Muscle of arm (tissue), 12 donors: ENCODE measurements around the gene KRTAP9-3. TPM values are rescaled to one million over a fixed set of nuclear protein-coding genes. Genes with fewer than 3 reads are reported as not detected.
"Not testable (repeated sequence)": the region's sequence is repeated elsewhere in the genome, so short reads cannot be mapped to it uniquely, and the experiment has no call there.

Experiments used
- DNase-seq: peaks from one replicate; pipeline ENCODE4 v3.0.0-alpha.2; 2013
- polyA plus RNA-seq, 12 donors: library from polyadenylated mRNA; unstranded; fragments of 120-200 nt; gene quantifications; one replicate each; pipeline ENCODE4 v1.2.1, GENCODE V29; 2013; ENCODE audit not compliant: insufficient read length in 12 of 12

The KRTAP9-3 gene
- polyA plus RNA-seq, 12 donors: not detected

- DNase-seq: not testable (repeated sequence)
These were observed 17.5 kb downstream of the KRTAP9-3 start, which contains the start of gene KRTAP9-4 for GRCh38 chr17:41249637-41250240. Gene KRTAP9-4 (plus strand): TSS chr17:41249687. CDS start chr17:41249721, 34 bp downstream.

GRCh38 chr17:41251261-41251660 lies 19.0 kb downstream of the KRTAP9-3 start:
- no peak for DNase-seq

GRCh38 chr17:41254861-41255260 lies 22.6 kb downstream of the KRTAP9-3 start:
- DNase-seq: no peak

- DNase-seq: not testable (repeated sequence)
These were observed 23.4 kb downstream of the KRTAP9-3 start, which contains the start of gene KRTAP9-9 for GRCh38 chr17:41255381-41256290. Gene KRTAP9-9 (plus strand): TSS chr17:41255384.

GRCh38 chr17:41256291-41256685 lies 24.0 kb downstream of the KRTAP9-3 start:
- no peak for DNase-seq

GRCh38 chr17:41258406-41258805 lies 26.2 kb downstream of the KRTAP9-3 start:
- no peak for DNase-seq

GRCh38 chr17:41263212-41263611 lies 31.0 kb downstream of the KRTAP9-3 start:
- no peak for DNase-seq

GRCh38 chr17:41264599-41264998 lies 32.4 kb downstream of the KRTAP9-3 start:
- DNase-seq: no peak

GRCh38 chr17:41265078-41265477 lies 32.8 kb downstream of the KRTAP9-3 start, which contains the start of gene KRTAP9-6:
Gene KRTAP9-6 (plus strand): TSS chr17:41265378. CDS start chr17:41265378, 0 bp downstream.
- no peak for DNase-seq

GRCh38 chr17:41267711-41268110 lies 35.5 kb downstream of the KRTAP9-3 start:
- no peak for DNase-seq

- DNase-seq: not testable (repeated sequence)
These were observed 39.1 kb downstream of the KRTAP9-3 start for GRCh38 chr17:41271323-41271722.

- DNase-seq: no peak
These were observed 39.6 kb downstream of the KRTAP9-3 start for GRCh38 chr17:41271858-41272257.

GRCh38 chr17:41275648-41276190 lies 43.5 kb downstream of the KRTAP9-3 start, which contains the start of gene KRTAP9-7:
Gene KRTAP9-7 (plus strand): TSS chr17:41275698. CDS start chr17:41275698, 0 bp downstream.
- not testable (repeated sequence) for DNase-seq

- DNase-seq: no peak
These were observed 46.1 kb downstream of the KRTAP9-3 start for GRCh38 chr17:41278176-41278955.

Other genes with a start within 250 kb of the KRTAP9-3 start
- gene KRT40, start 248.1 kb upstream of the KRTAP9-3 start, polyA plus RNA-seq: 10 to 100 TPM in 5 of 12 donors, 1 to 10 TPM in 5, not detected in 2; 3.1 to 16.4 (median 11.0) TPM
- gene KRTAP3-3, start 238.3 kb upstream of the KRTAP9-3 start, polyA plus RNA-seq: not detected
- 1 to 10 TPM in 4 of 12 donors, under 1 TPM in 5, not detected in 3; 0.22 to 1.4 (median 0.86) TPM for gene KRTAP3-2, start 232.5 kb upstream of the KRTAP9-3 start, polyA plus RNA-seq
- not detected for gene KRTAP3-1, start 223.3 kb upstream of the KRTAP9-3 start, polyA plus RNA-seq
- not detected for gene KRTAP1-5, start 205.2 kb upstream of the KRTAP9-3 start, polyA plus RNA-seq
- gene KRTAP1-4, start 202.3 kb upstream of the KRTAP9-3 start, polyA plus RNA-seq: not detected
- gene KRTAP1-3, start 197.6 kb upstream of the KRTAP9-3 start, polyA plus RNA-seq: not detected
- gene KRTAP1-1, start 191.0 kb upstream of the KRTAP9-3 start, polyA plus RNA-seq: not detected
- gene KRTAP2-1, start 185.1 kb upstream of the KRTAP9-3 start, polyA plus RNA-seq: not detected
- not detected for gene KRTAP2-2, start 177.2 kb upstream of the KRTAP9-3 start, polyA plus RNA-seq
- gene KRTAP2-3, start 172.3 kb upstream of the KRTAP9-3 start, polyA plus RNA-seq: under 1 TPM in 2 of 12 donors, not detected in 10; 0.49 to 0.57 TPM
- gene KRTAP2-4, start 166.6 kb upstream of the KRTAP9-3 start, polyA plus RNA-seq: not detected
- not detected for gene KRTAP4-7, start 148.3 kb upstream of the KRTAP9-3 start, polyA plus RNA-seq
- not detected for gene KRTAP4-8, start 134.3 kb upstream of the KRTAP9-3 start, polyA plus RNA-seq
- gene KRTAP4-16, start 130.2 kb upstream of the KRTAP9-3 start, polyA plus RNA-seq: not detected
- not detected for gene KRTAP4-9, start 127.1 kb upstream of the KRTAP9-3 start, polyA plus RNA-seq
- gene KRTAP4-11, start 114.1 kb upstream of the KRTAP9-3 start, polyA plus RNA-seq: not detected
- not detected for gene KRTAP4-12, start 108.3 kb upstream of the KRTAP9-3 start, polyA plus RNA-seq
- not detected for gene KRTAP4-6, start 91.9 kb upstream of the KRTAP9-3 start, polyA plus RNA-seq
- not detected for gene KRTAP4-5, start 82.6 kb upstream of the KRTAP9-3 start, polyA plus RNA-seq
- gene KRTAP4-4, start 71.7 kb upstream of the KRTAP9-3 start, polyA plus RNA-seq: not detected
- not detected for gene KRTAP4-3, start 64.2 kb upstream of the KRTAP9-3 start, polyA plus RNA-seq
- not detected for gene KRTAP4-2, start 54.2 kb upstream of the KRTAP9-3 start, polyA plus RNA-seq
- not detected for gene KRTAP4-1, start 47.5 kb upstream of the KRTAP9-3 start, polyA plus RNA-seq
- not detected for gene KRTAP9-1, start 42.6 kb upstream of the KRTAP9-3 start, polyA plus RNA-seq
- not detected for gene KRTAP9-2, start 5.8 kb upstream of the KRTAP9-3 start, polyA plus RNA-seq
- not detected for gene KRTAP9-8, start 5.5 kb downstream of the KRTAP9-3 start, polyA plus RNA-seq
- not detected for gene KRTAP9-4, start 17.2 kb downstream of the KRTAP9-3 start, polyA plus RNA-seq
- not detected for gene KRTAP9-9, start 22.9 kb downstream of the KRTAP9-3 start, polyA plus RNA-seq
- gene KRTAP9-6, start 32.9 kb downstream of the KRTAP9-3 start, polyA plus RNA-seq: under 1 TPM in 7 of 12 donors, not detected in 5; 0.11 to 0.65 (median 0.24) TPM
- gene KRTAP9-7, start 43.2 kb downstream of the KRTAP9-3 start, polyA plus RNA-seq: not detected
- gene KRTAP29-1, start 70.4 kb downstream of the KRTAP9-3 start, polyA plus RNA-seq: not detected
- gene KRTAP16-1, start 76.9 kb downstream of the KRTAP9-3 start, polyA plus RNA-seq: not detected
- gene KRTAP17-1, start 83.3 kb downstream of the KRTAP9-3 start, polyA plus RNA-seq: not detected
- gene KRT33A, start 118.4 kb downstream of the KRTAP9-3 start, polyA plus RNA-seq: not detected
- under 1 TPM in 3 of 12 donors, not detected in 9; 0.13 to 0.15 (median 0.14) TPM for gene KRT33B, start 137.4 kb downstream of the KRTAP9-3 start, polyA plus RNA-seq
- under 1 TPM in 1 of 12 donors, not detected in 11; 0.33 TPM for gene KRT34, start 149.9 kb downstream of the KRTAP9-3 start, polyA plus RNA-seq
- 1 to 10 TPM in 10 of 12 donors, not detected in 2; 3.5 to 6.3 (median 4.4) TPM for gene KRT31, start 165.2 kb downstream of the KRTAP9-3 start, polyA plus RNA-seq
- under 1 TPM in 1 of 12 donors, not detected in 11; 0.29 TPM for gene KRT37, start 192.1 kb downstream of the KRTAP9-3 start, polyA plus RNA-seq
- gene KRT38, start 208.5 kb downstream of the KRTAP9-3 start, polyA plus RNA-seq: not detected
- under 1 TPM in 1 of 12 donors, not detected in 11; 0.55 TPM for gene KRT32, start 234.9 kb downstream of the KRTAP9-3 start, polyA plus RNA-seq
- under 1 TPM in 1 of 12 donors, not detected in 11; 0.11 TPM for gene KRT35, start 248.7 kb downstream of the KRTAP9-3 start, polyA plus RNA-seq